Measurements from ENCODE around the gene HPCAL1. TPM values are rescaled to one million over a fixed set of nuclear protein-coding genes. Genes with fewer than 3 reads are reported as not detected.
A peak's percentile ranks its signal among the peaks of the same experiment; 100 is the strongest.

The HPCAL1 gene
- total and polyA plus RNA-seq, 12 donors: 17.4 to 118 (median 61.3) TPM

DNA sequence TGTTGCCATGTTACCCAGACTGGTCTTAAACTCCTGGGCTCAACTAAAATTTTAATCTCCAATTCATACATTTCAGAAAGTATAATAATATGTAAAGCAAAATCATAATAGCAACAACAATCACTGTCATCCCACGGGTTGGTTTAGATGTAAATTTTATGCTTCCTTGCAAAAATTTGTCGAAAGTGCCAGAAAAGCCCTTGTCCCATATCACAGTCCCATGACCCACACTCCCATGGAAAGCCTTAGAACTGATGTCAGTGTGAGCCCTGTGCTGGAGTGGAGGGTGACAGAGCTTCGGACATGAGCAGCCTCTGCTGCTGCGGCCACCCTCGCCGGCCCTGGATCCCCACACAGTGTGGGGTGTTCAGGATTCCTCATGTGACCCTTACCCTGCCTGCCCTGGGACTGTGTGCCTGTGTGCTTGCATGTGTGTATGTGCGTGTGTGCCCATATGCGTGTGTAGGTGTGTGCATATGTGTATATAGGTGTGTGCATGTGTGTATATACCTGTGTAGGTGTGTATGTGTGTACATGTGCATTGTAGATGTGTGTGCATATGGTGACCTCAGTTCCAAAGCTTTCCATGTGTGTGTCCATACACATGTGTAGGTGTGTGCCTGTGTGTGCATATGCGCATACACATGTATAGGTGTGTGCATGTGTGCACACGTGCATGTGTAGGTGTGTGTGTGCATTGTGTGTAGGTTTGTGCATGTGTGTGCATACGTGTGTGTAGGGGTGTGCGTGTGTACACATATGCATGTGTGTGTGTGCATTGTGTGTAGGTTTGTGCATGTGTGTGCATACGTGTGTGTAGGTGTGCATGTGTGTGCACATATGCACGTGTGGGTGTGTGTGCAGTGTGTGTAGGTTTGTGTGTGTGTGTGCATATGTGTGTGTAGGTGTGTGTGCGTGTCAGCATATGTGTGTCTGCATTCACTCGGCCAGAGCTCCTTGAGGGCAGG lies 65.1 kb downstream of the HPCAL1 start:
- Histone ChIP-seq H3K36me3 (replicated peaks in 1 of 2) (no peaks in the 10 kb centered on the region), H3K9me3 (replicated peaks in 1 of 3) (no peaks in the 10 kb centered on the region), H3K4me1 (replicated peaks in 1 of 2) (peaks cover 4 to 19% of the 10 kb centered on the region in 2 donors), H3K27ac (peak overlapping the region in 1 of 5 donors; percentile 49), H3K4me3 (no peak overlapping the region), H3K27me3 (no peaks in the 10 kb centered on the region)
- no peak for TF ChIP-seq POLR2A (IDR thresholded peaks at IDR 0.05)
- TF ChIP-seq, protein P1, sequence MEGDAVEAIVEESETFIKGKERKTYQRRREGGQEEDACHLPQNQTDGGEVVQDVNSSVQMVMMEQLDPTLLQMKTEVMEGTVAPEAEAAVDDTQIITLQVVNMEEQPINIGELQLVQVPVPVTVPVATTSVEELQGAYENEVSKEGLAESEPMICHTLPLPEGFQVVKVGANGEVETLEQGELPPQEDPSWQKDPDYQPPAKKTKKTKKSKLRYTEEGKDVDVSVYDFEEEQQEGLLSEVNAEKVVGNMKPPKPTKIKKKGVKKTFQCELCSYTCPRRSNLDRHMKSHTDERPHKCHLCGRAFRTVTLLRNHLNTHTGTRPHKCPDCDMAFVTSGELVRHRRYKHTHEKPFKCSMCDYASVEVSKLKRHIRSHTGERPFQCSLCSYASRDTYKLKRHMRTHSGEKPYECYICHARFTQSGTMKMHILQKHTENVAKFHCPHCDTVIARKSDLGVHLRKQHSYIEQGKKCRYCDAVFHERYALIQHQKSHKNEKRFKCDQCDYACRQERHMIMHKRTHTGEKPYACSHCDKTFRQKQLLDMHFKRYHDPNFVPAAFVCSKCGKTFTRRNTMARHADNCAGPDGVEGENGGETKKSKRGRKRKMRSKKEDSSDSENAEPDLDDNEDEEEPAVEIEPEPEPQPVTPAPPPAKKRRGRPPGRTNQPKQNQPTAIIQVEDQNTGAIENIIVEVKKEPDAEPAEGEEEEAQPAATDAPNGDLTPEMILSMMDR (IDR thresholded peaks at IDR 0.05): no peak
- intact Hi-C loops (cut with DNase I): no loop called here
- WGBS, 4 donors: 79 to 88% (median 82%) methylated on average over 12 to 16 of the region's 16 CpGs
- DNase-seq: no peak

DNA sequence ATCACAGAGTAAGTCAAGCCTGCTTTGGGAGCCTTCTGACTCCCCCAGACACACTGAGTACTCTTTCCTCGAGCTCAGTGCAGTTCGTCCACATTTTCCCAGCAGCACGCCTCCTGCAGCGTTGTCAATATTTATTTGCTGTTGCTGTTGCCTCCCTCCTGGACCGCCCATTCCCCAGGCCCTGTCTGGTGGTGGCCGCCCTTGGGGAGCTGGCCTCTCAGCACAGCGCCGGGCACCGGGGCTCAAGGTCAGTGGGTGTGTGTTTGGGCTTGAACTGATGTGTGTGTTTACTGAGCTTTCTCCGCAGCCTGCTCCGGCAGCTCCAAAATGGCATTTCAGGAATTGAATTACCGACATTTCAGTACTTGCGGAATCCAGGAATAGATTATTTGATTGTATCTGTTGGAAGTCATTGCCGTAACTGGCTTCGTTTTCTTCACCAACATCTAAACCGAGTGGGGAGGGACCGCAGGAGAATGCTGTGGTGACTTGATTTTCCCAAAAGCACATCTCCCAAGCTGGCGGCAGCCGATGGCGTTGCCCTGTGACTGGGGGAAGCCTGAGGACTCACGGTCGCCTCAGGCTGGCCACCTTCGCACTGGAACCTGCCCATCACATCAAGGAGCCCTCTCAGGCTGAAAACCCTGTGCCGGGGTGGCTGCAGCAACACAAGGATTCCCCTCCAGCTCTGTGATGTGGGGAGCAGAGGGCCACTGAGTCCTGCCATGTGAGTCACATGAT lies 66.0 kb downstream of the HPCAL1 start:
- Histone ChIP-seq H3K4me1 (replicated peaks in 1 of 2) (peaks cover 4 to 19% of the 10 kb centered on the region in 2 donors), H3K4me3 (no peak overlapping the region), H3K27me3 (no peaks in the 10 kb centered on the region), H3K9me3 (replicated peaks in 1 of 3) (no peaks in the 10 kb centered on the region), H3K27ac (peak overlapping the region in 3 of 5 donors; percentile 17 to 49 (median 36)), H3K36me3 (replicated peaks in 1 of 2) (no peaks in the 10 kb centered on the region)
- 47 to 65% (median 53%) methylated on average over 19 to 24 of the region's 24 CpGs for WGBS, 4 donors
- peak; percentile 64 to 86 (median 77) for DNase-seq
- intact Hi-C loops (cut with DNase I): no loop called here
- TF ChIP-seq, protein P1 (IDR thresholded peaks at IDR 0.05): no peak
- no peak for TF ChIP-seq POLR2A (IDR thresholded peaks at IDR 0.05)

DNA sequence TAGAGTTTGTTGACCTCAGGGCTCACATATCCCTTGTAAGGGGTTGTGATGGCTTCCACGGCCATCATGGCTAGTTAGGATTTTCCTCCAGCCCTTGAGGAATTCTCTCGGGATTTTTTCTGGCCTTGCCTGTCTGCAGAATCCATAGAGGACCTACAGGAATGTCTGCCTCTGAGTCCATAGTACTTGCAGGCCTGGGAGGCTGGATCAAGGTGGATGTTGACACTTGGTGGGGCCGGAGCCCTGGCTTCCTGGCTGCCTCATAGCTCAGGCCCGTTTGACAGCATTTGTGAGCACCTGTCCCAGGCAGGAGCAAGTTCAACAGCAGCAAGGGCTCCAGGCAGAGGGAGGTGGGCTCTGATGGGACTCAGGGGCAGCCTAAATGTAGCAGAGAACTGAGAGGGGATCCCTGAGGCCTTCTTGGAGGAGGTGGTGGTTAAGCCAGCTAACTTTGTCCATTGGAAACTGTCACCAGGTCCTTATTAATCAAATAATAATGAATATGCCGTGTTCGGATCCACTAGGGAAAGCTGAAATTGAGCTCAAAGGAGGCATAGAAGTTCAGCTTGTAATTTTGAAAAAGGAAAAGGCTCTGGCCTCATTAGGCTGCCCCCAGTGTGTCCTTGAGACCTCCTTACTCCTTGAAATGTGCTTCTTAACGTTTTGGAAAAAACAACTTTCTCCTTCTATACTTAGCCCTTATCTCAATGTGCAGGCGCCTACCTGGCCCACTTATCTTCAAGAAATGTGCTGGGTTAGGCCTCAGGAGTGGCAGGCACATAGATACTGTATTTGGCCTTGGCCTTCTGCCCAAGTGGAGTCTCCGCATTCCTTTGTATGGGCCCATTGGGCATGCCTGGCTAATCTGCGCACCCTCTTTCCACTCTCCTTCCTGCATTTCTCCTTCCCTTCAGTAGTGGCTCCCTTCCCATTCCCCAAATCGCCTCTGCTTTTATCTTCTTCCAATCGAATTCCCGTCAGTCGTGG lies 66.9 kb downstream of the HPCAL1 start:
- Histone ChIP-seq H3K4me1 (replicated peaks in 1 of 2) (peaks cover 0 to 19% of the 10 kb centered on the region in 2 donors), H3K9me3 (replicated peaks in 1 of 3) (no peaks in the 10 kb centered on the region), H3K27me3 (no peaks in the 10 kb centered on the region), H3K4me3 (no peak overlapping the region), H3K36me3 (replicated peaks in 1 of 2) (no peaks in the 10 kb centered on the region), H3K27ac (no peak overlapping the region)
- 78 to 84% (median 82%) methylated on average over 10 to 14 of the region's 14 CpGs for WGBS, 4 donors
- TF ChIP-seq POLR2A (IDR thresholded peaks at IDR 0.05): no peak
- TF ChIP-seq, protein P1 (IDR thresholded peaks at IDR 0.05): no peak
- peak in 2 of 7 donors; percentile 36 to 46 for DNase-seq
- intact Hi-C loops (cut with DNase I): no loop called here

All from adrenal gland (tissue), 12 donors.